HCT116 (cell line): Measurements from ENCODE around the gene MAML3.

Source experiments
- CTCF ChIP-seq, 3 experiments: fragments of 200-600 bp in 1 of 3; sonication (generic) in 1 of 3; IDR thresholded peaks in 2 of 3; conservative IDR thresholded peaks in 1 of 3; 2 replicates each; pipeline ENCODE4 v1.5.1; 2012 to 2017; ENCODE audit warnings: low read depth in 2 of 3, low read length in 2 of 3, antibody characterized with exemption in 1 of 3, borderline replicate concordance in 1 of 3, control low read depth in 1 of 3, mild to moderate bottlenecking in 1 of 3, mixed read lengths in 1 of 3, mixed run types in 1 of 3, moderate library complexity in 1 of 3; ENCODE audit not compliant: insufficient read depth in 1 of 3
- EZH2 ChIP-seq: fragments of 200-600 bp; sonication (generic); IDR thresholded peaks from 2 replicates; pipeline ENCODE4 v1.6.1; 2017; ENCODE audit warnings: antibody characterized with exemption, mixed run types
- POLR2A ChIP-seq: IDR thresholded peaks from 2 replicates; pipeline ENCODE4 v1.7.0; 2011; ENCODE audit warnings: borderline replicate concordance; ENCODE audit not compliant: insufficient read depth, insufficient read length; ENCODE audit errors: extremely low read depth
- POLR2AphosphoS5 ChIP-seq: IDR thresholded peaks from 2 replicates; pipeline ENCODE4 v1.6.1; 2011; ENCODE audit warnings: mild to moderate bottlenecking, low read depth, low read length, moderate library complexity

GRCh38 chr4:139940600-139940999, 213.4 kb downstream of the MAML3 start:
- no peak for TF ChIP-seq EZH2
- no peak for TF ChIP-seq CTCF (IDR thresholded peaks at IDR 0.05 in 2 of 3, conservative IDR thresholded peaks at IDR 0.05 in 1 of 3; ENCODE audit: borderline replicate concordance in 1 of 3, insufficient read depth in 1 of 3, low read depth in 2 of 3, low read length in 2 of 3)
- TF ChIP-seq POLR2A: no peak
- no peak for TF ChIP-seq POLR2AphosphoS5
